HCT116 (cell line): ENCODE data around the gene SMYD3. TPM values are rescaled to one million over a fixed set of nuclear protein-coding genes. Genes with fewer than 3 reads are reported as not detected.

Experiments used
- ATAC-seq: fragments of 200-7000 bp; cut with Tn5 transposase; 2 replicates; pipeline ENCODE4 v1.9.1; 2020; ENCODE audit warnings: mild to moderate bottlenecking, moderate library complexity
- BruUV-seq: library from RNA; stranded (reverse); fragments of 400-500 nt; replicated peaks from 2 replicates; lab custom pipeline; 2021; lab: Mats Ljungman, UMichigan
- CTCF ChIA-PET: fragments of 300-600 bp; sonication (Branson Sonifier 250); formaldehyde crosslinking; loops from one replicate; lab custom pipeline; 2021; ENCODE audit warnings: antibody characterized with exemption; lab: Charles Lee
- POLR2A ChIA-PET: fragments of 300-600, 350-600 bp; sonication (Branson Sonifier 250); formaldehyde crosslinking; loops from one replicate; lab custom pipeline; 2021; ENCODE audit warnings: antibody characterized with exemption; lab: Charles Lee
- RAD21 ChIA-PET, 2 experiments: fragments of 300-600 bp; sonication (Branson Sonifier 250); formaldehyde crosslinking; loops; one replicate each; lab custom pipeline; 2023; ENCODE audit warnings: low total read pairs in 2 of 2; ENCODE audit not compliant: uncharacterized antibody in 2 of 2, unreplicated experiment in 2 of 2, low non-redundant PET in 1 of 2; lab: Charles Lee
- DNase-seq: peaks from one replicate; pipeline ENCODE4 v3.0.0-alpha.2; 2010; ENCODE audit warnings: low read depth, low spot score
- H2AFZ ChIP-seq: fragments of 200-600 bp; shearing (Covaris generic), sonication (generic); 2 replicates; pipeline ENCODE4 v1.6.1; 2017; ENCODE audit warnings: low read depth, mixed run types, mixed read lengths, antibody characterized with exemption, low read length; ENCODE audit not compliant: poor library complexity, severe bottlenecking
- H3K27ac ChIP-seq: 2 replicates; pipeline ENCODE4 v1.5.1; 2012; ENCODE audit warnings: low read depth, low read length
- H3K27me3 ChIP-seq: fragments of 200-600 bp; sonication (generic); 2 replicates; pipeline ENCODE4 v1.6.1; 2016; ENCODE audit warnings: mixed run types, low read length, mixed read lengths; ENCODE audit not compliant: insufficient read depth
- H3K36me3 ChIP-seq, 2 experiments: fragments of 200-500 bp in 1 of 2; fragments of 200-600 bp in 1 of 2; sonication (Bioruptor generic) in 1 of 2; sonication (generic) in 1 of 2; 2 replicates each; pipeline versions ENCODE4 v1.5.1 to v1.6.1; 2014 to 2016; ENCODE audit warnings: low read length in 2 of 2, inconsistent platforms in 1 of 2, mixed read lengths in 1 of 2, mixed run types in 1 of 2; ENCODE audit not compliant: insufficient read depth in 2 of 2, control insufficient read depth in 1 of 2
- H3K4me1 ChIP-seq, 2 experiments: fragments of 200-600 bp in 1 of 2; sonication (generic) in 1 of 2; 2 replicates each; pipeline versions ENCODE4 v1.5.1 to v1.6.1; 2012 to 2017; ENCODE audit warnings: low read length in 2 of 2, inconsistent platforms in 1 of 2, mild to moderate bottlenecking in 1 of 2, mixed read lengths in 1 of 2, mixed run types in 1 of 2, moderate library complexity in 1 of 2; ENCODE audit not compliant: insufficient read depth in 2 of 2, control insufficient read depth in 1 of 2
- H3K4me2 ChIP-seq: fragments of 200-600 bp; sonication (generic); 2 replicates; pipeline ENCODE4 v1.6.1; 2017; ENCODE audit warnings: mixed run types, low read length, mixed read lengths
- H3K4me3 ChIP-seq, 2 experiments: fragments of 200-600 bp in 1 of 2; sonication (generic) in 1 of 2; replicated peaks in 1 of 2; 2 replicates each; pipeline ENCODE4 v1.5.1; 2011 to 2016; ENCODE audit warnings: low read length in 2 of 2, control low read depth in 1 of 2, low read depth in 1 of 2, mild to moderate bottlenecking in 1 of 2, mixed read lengths in 1 of 2, mixed run types in 1 of 2
- H3K79me2 ChIP-seq: fragments of 200-600 bp; sonication (generic); 2 replicates; pipeline ENCODE4 v1.6.1; 2017; ENCODE audit warnings: mild to moderate bottlenecking, mixed run types, low read length, moderate library complexity, mixed read lengths; ENCODE audit not compliant: insufficient read depth
- H3K9ac ChIP-seq: fragments of 200-600 bp; sonication (generic); 2 replicates; pipeline ENCODE4 v1.6.1; 2016; ENCODE audit warnings: low read length, mixed read lengths
- H3K9me2 ChIP-seq: fragments of 200-600 bp; sonication (generic), shearing (Covaris generic); 2 replicates; pipeline ENCODE4 v1.6.1; 2017; ENCODE audit warnings: mixed run types, mild to moderate bottlenecking, moderate library complexity; ENCODE audit not compliant: insufficient read depth
- H3K9me3 ChIP-seq, 2 experiments: fragments of 200-500 bp in 1 of 2; fragments of 200-600 bp in 1 of 2; sonication (Bioruptor generic) in 1 of 2; sonication (generic) in 1 of 2; 2 replicates each; pipeline ENCODE4 v1.6.1; 2014 to 2017; ENCODE audit warnings: low read length in 2 of 2, mixed read lengths in 2 of 2, inconsistent platforms in 1 of 2, low read depth in 1 of 2, mild to moderate bottlenecking in 1 of 2, mixed run types in 1 of 2, moderate library complexity in 1 of 2; ENCODE audit not compliant: control insufficient read depth in 1 of 2, insufficient read depth in 1 of 2
- H4K20me1 ChIP-seq: fragments of 200-600 bp; sonication (generic), shearing (Covaris generic); 2 replicates; pipeline ENCODE4 v1.6.1; 2017; ENCODE audit warnings: mixed run types, mild to moderate bottlenecking, moderate library complexity; ENCODE audit not compliant: insufficient read depth
- ATF3 ChIP-seq: IDR thresholded peaks from 2 replicates; pipeline ENCODE4 v1.6.1; 2012
- CBX3 ChIP-seq: IDR thresholded peaks from 2 replicates; pipeline ENCODE4 v1.6.1; 2012; ENCODE audit warnings: low read depth
- CTCF ChIP-seq, 3 experiments: fragments of 200-600 bp in 1 of 3; sonication (generic) in 1 of 3; IDR thresholded peaks in 2 of 3; conservative IDR thresholded peaks in 1 of 3; 2 replicates each; pipeline ENCODE4 v1.5.1; 2012 to 2017; ENCODE audit warnings: low read depth in 2 of 3, low read length in 2 of 3, antibody characterized with exemption in 1 of 3, borderline replicate concordance in 1 of 3, control low read depth in 1 of 3, mild to moderate bottlenecking in 1 of 3, mixed read lengths in 1 of 3, mixed run types in 1 of 3, moderate library complexity in 1 of 3; ENCODE audit not compliant: insufficient read depth in 1 of 3
- EZH2 ChIP-seq: fragments of 200-600 bp; sonication (generic); IDR thresholded peaks from 2 replicates; pipeline ENCODE4 v1.6.1; 2017; ENCODE audit warnings: antibody characterized with exemption, mixed run types
- EZH2phosphoT487 ChIP-seq: fragments of 200-600 bp; IDR thresholded peaks from 2 replicates; pipeline ENCODE4 v1.6.1; 2018; ENCODE audit warnings: antibody characterized with exemption, borderline replicate concordance
- JUND ChIP-seq: IDR thresholded peaks from 2 replicates; pipeline ENCODE4 v1.6.1; 2012
- POLR2A ChIP-seq: IDR thresholded peaks from 2 replicates; pipeline ENCODE4 v1.7.0; 2011; ENCODE audit warnings: borderline replicate concordance; ENCODE audit not compliant: insufficient read depth, insufficient read length; ENCODE audit errors: extremely low read depth
- RAD21 ChIP-seq: IDR thresholded peaks from 2 replicates; pipeline ENCODE4 v1.6.1; 2012; ENCODE audit warnings: low read depth, mild to moderate bottlenecking
- REST ChIP-seq: IDR thresholded peaks from 2 replicates; pipeline ENCODE4 v1.6.1; 2012; ENCODE audit warnings: low read depth
- SP1 ChIP-seq: IDR thresholded peaks from 2 replicates; pipeline ENCODE4 v1.6.1; 2012; ENCODE audit warnings: low read depth
- SRF ChIP-seq: IDR thresholded peaks from 2 replicates; pipeline ENCODE4 v1.6.1; 2012; ENCODE audit warnings: low read depth
- ZFX ChIP-seq: fragments of 450-650 bp; IDR thresholded peaks from 2 replicates; pipeline ENCODE4 v1.6.1; 2017
- intact Hi-C: fragments of 100-400 bp; cut with micrococcal nuclease; formaldehyde crosslinking; loops from 2 replicates; pipeline ENCODE4 v1.10.0; 2022
- total RNA-seq: library from RNA; stranded (reverse); gene quantifications from one replicate; pipeline ENCODE4 v1.2.1, GENCODE V29; 2021; ENCODE audit not compliant: unreplicated experiment
- TF ChIP-seq, protein P1 (sequence below): IDR thresholded peaks from 2 replicates; pipeline ENCODE4 v1.6.1; 2011; ENCODE audit warnings: mild to moderate bottlenecking, low read length, moderate library complexity; ENCODE audit not compliant: insufficient replicate concordance; ENCODE audit errors: extremely low read depth
- TF ChIP-seq, protein P2 (sequence below): IDR thresholded peaks from 2 replicates; pipeline ENCODE4 v1.6.1; 2012

SMYD3 gene
- total RNA-seq, 1 experiment from 2014 or later = 33.6 TPM

- TF ChIP-seq REST = no peak
- no peak for TF ChIP-seq JUND
- no peak for TF ChIP-seq ATF3
- no peak for TF ChIP-seq CTCF (IDR thresholded peaks at IDR 0.05 in 2 of 3, conservative IDR thresholded peaks at IDR 0.05 in 1 of 3; ENCODE audit: borderline replicate concordance in 1 of 3, insufficient read depth in 1 of 3, low read depth in 2 of 3, low read length in 2 of 3)
- no peak for TF ChIP-seq EZH2
- TF ChIP-seq ZFX = no peak
Measured at GRCh38 chr1:245995474-245995873, 511.6 kb downstream of the SMYD3 start (continued).

- H2AFZ ChIP-seq = no peak overlapping the region
- ChIA-PET POLR2A (no interaction called here), CTCF (no interaction called here), RAD21 (no interaction called here)
- no peak overlapping the region for H3K4me3 ChIP-seq
- no peak for ATAC-seq
- H3K27me3 ChIP-seq = no peaks in the 10 kb centered on the region
- H3K79me2 ChIP-seq = no peaks in the 10 kb centered on the region
- no peaks in the 10 kb centered on the region for H3K36me3 ChIP-seq
- peaks cover 13 to 16% of the 10 kb centered on the region in 2 experiments; a peak in 3 of 4 replicates for H3K4me1 ChIP-seq
- DNase-seq = no peak
- BruUV-seq = no TSS peak
- H3K9ac ChIP-seq = no peak overlapping the region
- no peaks in the 10 kb centered on the region for H4K20me1 ChIP-seq
- intact Hi-C loops = no loop called here
- no peak overlapping the region for H3K27ac ChIP-seq
- no peak overlapping the region for H3K4me2 ChIP-seq
- H3K9me2 ChIP-seq = no peaks in the 10 kb centered on the region
- H3K9me3 ChIP-seq = no peaks in the 10 kb centered on the region
- TF ChIP-seq, protein P1, sequence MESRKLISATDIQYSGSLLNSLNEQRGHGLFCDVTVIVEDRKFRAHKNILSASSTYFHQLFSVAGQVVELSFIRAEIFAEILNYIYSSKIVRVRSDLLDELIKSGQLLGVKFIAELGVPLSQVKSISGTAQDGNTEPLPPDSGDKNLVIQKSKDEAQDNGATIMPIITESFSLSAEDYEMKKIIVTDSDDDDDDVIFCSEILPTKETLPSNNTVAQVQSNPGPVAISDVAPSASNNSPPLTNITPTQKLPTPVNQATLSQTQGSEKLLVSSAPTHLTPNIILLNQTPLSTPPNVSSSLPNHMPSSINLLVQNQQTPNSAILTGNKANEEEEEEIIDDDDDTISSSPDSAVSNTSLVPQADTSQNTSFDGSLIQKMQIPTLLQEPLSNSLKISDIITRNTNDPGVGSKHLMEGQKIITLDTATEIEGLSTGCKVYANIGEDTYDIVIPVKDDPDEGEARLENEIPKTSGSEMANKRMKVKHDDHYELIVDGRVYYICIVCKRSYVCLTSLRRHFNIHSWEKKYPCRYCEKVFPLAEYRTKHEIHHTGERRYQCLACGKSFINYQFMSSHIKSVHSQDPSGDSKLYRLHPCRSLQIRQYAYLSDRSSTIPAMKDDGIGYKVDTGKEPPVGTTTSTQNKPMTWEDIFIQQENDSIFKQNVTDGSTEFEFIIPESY = no peak
- TF ChIP-seq EZH2 (no peak), CBX3 (no peak), EZH2phosphoT487 (no peak), POLR2A (no peak), ZFX (no peak), SRF (no peak), SP1 (no peak), REST (no peak), JUND (no peak), RAD21 (no peak)
- TF ChIP-seq, protein P2, sequence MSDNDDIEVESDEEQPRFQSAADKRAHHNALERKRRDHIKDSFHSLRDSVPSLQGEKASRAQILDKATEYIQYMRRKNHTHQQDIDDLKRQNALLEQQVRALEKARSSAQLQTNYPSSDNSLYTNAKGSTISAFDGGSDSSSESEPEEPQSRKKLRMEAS = no peak
Measured at GRCh38 chr1:245991266-245991665, 515.8 kb downstream of the SMYD3 start.
